GM18858 (cell line): ENCODE results near the gene NALCN.
"Not testable (repeated sequence)": the region's sequence is repeated elsewhere in the genome, so short reads cannot be mapped to it uniquely, and the experiment has no call there.

ENCODE experiments used
- ATAC-seq: cut with Tn5 transposase; IDR thresholded peaks from one replicate; pipeline ENCODE4 v1.9.1; 2021; ENCODE audit not compliant: unreplicated experiment

NALCN gene

DNA sequence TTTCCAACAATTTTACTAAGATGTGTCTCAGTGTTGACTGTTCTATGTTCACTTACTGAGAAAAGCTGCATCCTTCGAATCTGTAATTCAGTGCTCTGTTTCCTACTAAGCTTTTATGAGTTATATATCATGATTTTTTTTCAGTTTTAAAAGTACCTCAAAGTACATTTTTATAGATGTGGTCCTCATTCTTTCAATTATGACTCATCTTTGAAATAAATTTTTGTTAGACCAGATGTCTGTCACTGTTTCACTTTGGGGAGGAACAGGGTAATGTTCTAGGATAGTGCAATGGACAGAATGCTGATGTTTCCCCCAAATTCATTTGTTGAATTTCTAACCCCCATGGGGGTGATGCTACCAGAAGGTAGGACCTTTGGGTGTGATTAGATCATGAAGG is 74.8 kb downstream of the NALCN start:
- ATAC-seq: no peak

GRCh38 chr13:101339202-101339601 is 77.1 kb downstream of the NALCN start:
- no peak for ATAC-seq

- no peak for ATAC-seq
Measured at GRCh38 chr13:101332583-101332982, 83.7 kb downstream of the NALCN start.

GRCh38 chr13:101331731-101332130 is 84.6 kb downstream of the NALCN start:
- ATAC-seq: no peak

GRCh38 chr13:101327871-101328270 is 88.4 kb downstream of the NALCN start:
- ATAC-seq: no peak

DNA sequence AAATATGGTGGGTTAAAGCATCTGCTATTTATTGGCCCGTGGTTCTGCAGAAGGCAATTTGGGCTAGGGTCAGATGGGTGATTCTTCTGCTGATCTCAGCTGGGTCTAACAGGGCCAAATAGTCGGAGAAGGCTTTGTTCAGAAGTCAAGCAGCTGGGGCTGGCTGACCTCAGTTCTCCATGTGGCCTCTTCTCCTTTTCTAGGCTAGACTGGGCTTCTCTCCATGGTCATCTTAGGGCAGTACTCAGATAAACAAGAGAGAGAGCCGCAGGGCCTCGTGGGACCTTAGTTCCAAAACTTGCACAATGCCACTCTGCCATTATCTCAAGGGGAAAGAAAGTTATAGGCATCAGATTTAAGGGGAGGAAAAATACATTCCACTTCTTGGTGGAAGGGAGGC is 89.6 kb downstream of the NALCN start:
- no peak for ATAC-seq

DNA sequence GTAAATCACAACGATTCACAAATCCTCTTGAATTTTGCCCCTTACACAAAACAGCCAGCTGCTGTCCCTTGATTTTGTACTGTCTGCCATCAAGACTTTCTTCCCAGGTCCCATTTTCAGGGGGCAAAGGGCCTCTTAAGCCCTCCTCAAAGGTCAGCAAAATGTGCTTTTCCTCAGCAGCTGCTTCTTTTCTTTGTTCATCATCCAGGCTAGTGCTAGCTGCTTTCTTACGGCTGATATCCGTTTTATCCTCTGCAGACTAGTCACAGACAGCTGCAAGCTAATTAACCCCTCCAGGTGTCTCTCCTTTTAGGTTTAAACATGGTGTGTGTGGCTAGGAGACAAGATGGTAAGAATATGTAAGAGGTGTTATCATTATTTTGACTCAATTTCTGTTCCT is 90.9 kb downstream of the NALCN start:
- no peak for ATAC-seq

- no peak for ATAC-seq
Measured at GRCh38 chr13:101323601-101324000, 92.7 kb downstream of the NALCN start.

GRCh38 chr13:101317986-101318523 is 98.3 kb downstream of the NALCN start:
- ATAC-seq: no peak

DNA sequence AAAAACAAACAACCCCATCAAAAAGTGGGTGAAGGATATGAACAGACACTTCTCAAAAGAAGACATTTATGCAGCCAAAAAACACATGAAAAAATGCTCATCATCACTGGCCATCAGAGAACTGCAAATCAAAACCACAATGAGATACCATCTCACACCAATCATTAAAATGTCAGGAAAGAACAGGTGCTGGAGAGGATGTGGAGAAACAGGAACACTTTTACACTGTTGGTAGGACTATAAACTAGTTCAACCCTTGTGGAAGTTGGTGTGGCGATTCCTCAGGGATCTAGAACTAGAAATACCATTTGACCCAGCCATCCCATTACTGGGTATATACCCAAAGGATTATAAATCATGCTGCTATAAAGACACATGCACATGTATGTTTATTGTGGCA is 102.8 kb downstream of the NALCN start:
- not testable (repeated sequence) for ATAC-seq

DNA sequence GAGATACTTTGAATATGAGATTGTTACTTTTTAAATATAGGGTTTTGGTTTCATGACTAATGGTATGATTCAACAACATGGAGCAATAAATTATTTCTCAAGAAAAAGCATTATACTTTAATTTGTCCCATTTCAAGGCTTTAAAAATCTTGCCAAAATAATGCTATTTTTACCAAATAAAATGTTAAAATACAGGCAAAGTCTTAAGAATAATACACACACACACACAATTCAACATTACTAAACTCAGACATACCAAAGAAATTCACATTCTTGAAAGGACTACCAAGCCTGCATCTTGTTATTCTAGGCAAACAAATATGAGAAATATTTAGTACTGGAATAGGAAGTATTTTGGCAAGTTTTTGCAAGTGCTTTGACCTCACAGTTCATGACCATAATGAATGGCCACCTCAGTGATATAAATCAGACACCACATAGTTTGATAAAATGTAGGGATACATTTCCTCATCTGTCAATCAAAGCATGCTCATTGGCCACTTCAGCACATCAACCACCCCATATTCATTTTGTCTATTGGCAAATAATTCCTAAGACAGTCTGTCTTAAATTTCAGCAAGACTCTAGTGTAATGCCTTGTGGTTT is 107.2 kb downstream of the NALCN start:
- no peak for ATAC-seq

DNA sequence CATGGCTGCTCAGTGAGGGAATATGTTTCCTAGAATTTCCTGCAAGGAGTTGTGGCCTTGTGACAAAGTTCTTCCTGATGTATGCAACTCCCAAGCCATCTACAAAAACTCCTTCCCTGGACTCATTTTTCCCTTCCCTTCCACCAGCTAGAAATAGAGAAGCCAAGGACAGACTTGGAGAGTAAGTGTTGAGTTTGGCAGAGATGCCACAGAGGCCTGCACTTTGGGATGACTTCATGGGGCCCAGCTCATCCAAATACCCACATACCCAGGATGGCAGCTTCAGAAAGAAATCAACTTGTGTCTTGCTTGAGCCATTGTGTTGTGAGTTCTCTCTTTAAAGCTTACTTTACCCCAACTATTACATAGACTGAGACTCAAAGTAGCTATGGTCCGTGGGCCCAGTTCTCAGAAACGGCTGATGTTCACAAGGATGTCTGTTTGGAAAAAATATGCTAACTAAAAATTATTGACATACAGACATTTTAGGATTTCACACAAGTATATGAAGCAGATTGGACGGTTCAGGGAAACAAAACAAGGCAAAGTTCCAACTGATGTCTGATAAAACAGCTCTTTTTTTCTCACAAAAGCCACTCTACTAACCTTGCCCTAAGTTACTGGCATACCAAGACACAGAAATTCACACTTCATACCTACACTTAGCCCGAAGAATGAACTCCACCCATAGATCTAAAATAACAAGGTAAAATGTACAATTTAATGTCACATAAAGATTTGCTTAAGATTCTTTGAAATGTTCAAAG is 107.9 kb downstream of the NALCN start:
- no peak for ATAC-seq

DNA sequence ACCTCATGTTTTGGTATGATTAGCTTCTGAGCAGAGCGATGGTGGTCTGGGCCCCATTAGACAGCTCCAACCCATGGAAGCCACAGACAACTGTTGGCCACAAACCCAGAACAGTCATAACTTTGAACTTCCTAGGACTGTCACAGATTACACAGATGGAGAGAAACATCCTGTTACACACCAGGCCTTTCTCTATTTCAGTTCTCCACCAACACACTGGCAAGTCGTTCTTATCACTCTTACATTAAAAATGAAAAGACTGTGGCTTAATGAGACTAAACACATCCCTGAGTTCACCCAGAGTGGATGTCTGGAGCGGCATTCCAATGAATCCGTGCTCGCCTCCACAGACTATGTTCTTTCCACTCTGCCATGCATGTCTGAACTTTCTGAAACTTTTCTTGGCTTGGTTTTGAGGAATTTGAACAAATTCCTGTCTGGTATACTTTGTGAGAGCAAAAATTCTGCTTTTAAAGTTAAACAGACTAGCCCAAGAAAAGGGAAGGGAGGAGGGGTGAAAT is 109.1 kb downstream of the NALCN start:
- ATAC-seq: no peak

DNA sequence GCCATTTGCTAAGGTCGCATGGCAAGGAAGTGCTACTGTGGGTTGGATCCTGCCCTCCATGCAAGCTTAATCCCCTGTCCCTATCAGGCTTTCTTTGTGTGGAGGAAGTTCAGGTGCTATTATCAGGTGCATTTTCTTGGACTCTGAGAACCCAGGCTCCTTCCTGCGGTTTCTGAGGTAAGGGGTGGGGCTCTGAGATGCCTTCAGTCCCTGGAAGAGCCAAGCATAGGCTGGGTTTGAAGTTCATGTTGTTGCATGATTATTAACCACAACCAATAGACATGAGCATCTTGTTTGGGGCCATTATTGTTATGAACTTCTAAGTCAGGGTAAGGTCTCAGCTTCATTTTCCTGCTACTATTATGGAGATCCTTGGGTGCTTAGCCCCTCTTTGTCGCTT is 109.5 kb downstream of the NALCN start:
- no peak for ATAC-seq

- no peak for ATAC-seq
Measured at GRCh38 chr13:101305981-101306411, 110.3 kb downstream of the NALCN start.

DNA sequence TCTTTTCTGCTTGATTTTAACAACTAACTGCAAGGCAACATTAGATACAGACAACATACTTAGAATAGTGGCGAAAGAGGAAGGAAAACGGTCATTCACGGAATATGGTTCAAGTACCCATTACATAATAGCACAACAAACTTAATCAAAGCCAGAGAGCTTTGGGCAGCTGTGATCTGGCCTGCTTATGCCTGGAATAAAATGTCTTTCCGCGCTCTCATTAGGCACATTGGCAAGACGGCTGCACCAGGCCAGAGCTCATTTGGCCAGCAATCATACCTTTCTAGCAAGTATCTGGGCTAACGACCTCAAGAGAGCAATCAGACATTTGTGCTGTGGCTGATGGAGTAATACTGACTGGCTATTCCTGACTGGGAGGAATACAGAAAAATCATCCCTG is 112.8 kb downstream of the NALCN start:
- no peak for ATAC-seq

GRCh38 chr13:101301053-101301452 is 115.3 kb downstream of the NALCN start:
- no peak for ATAC-seq

GRCh38 chr13:101300531-101300930 is 115.8 kb downstream of the NALCN start:
- ATAC-seq: no peak

DNA sequence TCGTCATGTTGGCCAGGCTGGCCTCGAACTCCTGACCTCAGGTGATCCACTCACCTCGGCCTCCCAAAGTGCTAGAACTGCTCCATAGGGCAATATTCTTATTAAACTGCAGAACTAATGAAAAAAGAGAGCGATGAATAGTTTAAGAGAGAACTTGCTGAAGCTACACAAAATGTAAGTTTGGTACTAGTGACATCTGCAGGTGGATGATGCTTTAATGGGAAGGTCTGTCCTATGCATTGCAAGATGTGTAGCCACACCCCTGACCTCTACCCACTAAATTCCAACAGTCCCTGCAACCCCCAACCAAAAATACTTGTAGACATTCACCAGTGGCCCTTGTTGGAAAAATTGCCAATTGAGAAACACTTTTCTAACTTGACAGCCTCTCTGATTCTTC is 117.8 kb downstream of the NALCN start:
- no peak for ATAC-seq

GRCh38 chr13:101297794-101298193 is 118.5 kb downstream of the NALCN start:
- no peak for ATAC-seq

GRCh38 chr13:101292711-101293110 is 123.6 kb downstream of the NALCN start:
- ATAC-seq: no peak
